Glutamatergic neuron (in vitro differentiated cells): ENCODE measurements around the gene ABCG8. TPM values are rescaled to one million over a fixed set of nuclear protein-coding genes. Genes with fewer than 3 reads are reported as not detected.

Experiments
- DNase-seq: peaks from one replicate; pipeline ENCODE4 v3.0.0; 2022
- H3K27ac Mint-ChIP-seq: one replicate; pipeline ENCODE4 v1.8.0; 2020; ENCODE audit warnings: mild to moderate bottlenecking, mixed read lengths, inconsistent platforms; ENCODE audit not compliant: unreplicated experiment
- H3K27me3 Mint-ChIP-seq: one replicate; pipeline ENCODE4 v1.8.0; 2020; ENCODE audit warnings: mild to moderate bottlenecking, moderate library complexity, mixed read lengths, inconsistent platforms; ENCODE audit not compliant: unreplicated experiment
- H3K36me3 Mint-ChIP-seq: one replicate; pipeline ENCODE4 v1.8.0; 2020; ENCODE audit warnings: mild to moderate bottlenecking, mixed read lengths, inconsistent platforms; ENCODE audit not compliant: unreplicated experiment
- H3K4me1 Mint-ChIP-seq: one replicate; pipeline ENCODE4 v1.8.0; 2020; ENCODE audit warnings: mild to moderate bottlenecking, low read depth, mixed read lengths, inconsistent platforms; ENCODE audit not compliant: unreplicated experiment
- H3K4me3 Mint-ChIP-seq: one replicate; pipeline ENCODE4 v1.8.0; 2020; ENCODE audit warnings: mild to moderate bottlenecking, mixed read lengths, inconsistent platforms; ENCODE audit not compliant: unreplicated experiment
- H3K9me3 Mint-ChIP-seq: one replicate; pipeline ENCODE4 v1.8.0; 2020; ENCODE audit warnings: mild to moderate bottlenecking, moderate library complexity, mixed read lengths, inconsistent platforms; ENCODE audit not compliant: unreplicated experiment
- CTCF ChIP-seq: fragments of 200-600 bp; sonication (generic); IDR thresholded peaks from one replicate; pipeline ENCODE4 v1.5.0; 2021; ENCODE audit not compliant: partially characterized antibody, unreplicated experiment
- long read RNA-seq: library from polyadenylated mRNA; unstranded; transcript quantifications from one replicate; pipeline ENCODE4 v2.0.0, GENCODE V29; 2020; ENCODE audit not compliant: unreplicated experiment
- total RNA-seq: library from RNA; stranded (reverse); fragmentation: NEBNext Ultra II Directional; extraction: Animal tissue kit (Norgen Biotek cat#: 25700); gene quantifications from one replicate; pipeline ENCODE4 v1.2.1, GENCODE V29; 2021; ENCODE audit not compliant: unreplicated experiment

ABCG8 gene
- total RNA-seq: not detected
- long read RNA-seq: 0 reads

GRCh38 chr2:43838560-43839267 lies at the start of gene ABCG8, which contains the start of gene ABCG5:
Gene ABCG8, plus strand, starts transcription at chr2:43838971. Its CDS starts 83 bp downstream, at chr2:43839054.
Gene ABCG5, minus strand, starts transcription at chr2:43838839. Its CDS starts 160 bp downstream, at chr2:43838679.
- H3K4me1 Mint-ChIP-seq: no peaks in the 10 kb centered on the region
- no peak within 1 kb of the TSS for H3K27ac Mint-ChIP-seq
- H3K36me3 Mint-ChIP-seq: no peaks in the 10 kb centered on the region
- no peak for TF ChIP-seq CTCF
- H3K9me3 Mint-ChIP-seq: no peaks in the 10 kb centered on the region
- H3K4me3 Mint-ChIP-seq: no peak within 1 kb of the TSS
- no peaks in the 10 kb centered on the region for H3K27me3 Mint-ChIP-seq
- DNase-seq: no peak

DNA sequence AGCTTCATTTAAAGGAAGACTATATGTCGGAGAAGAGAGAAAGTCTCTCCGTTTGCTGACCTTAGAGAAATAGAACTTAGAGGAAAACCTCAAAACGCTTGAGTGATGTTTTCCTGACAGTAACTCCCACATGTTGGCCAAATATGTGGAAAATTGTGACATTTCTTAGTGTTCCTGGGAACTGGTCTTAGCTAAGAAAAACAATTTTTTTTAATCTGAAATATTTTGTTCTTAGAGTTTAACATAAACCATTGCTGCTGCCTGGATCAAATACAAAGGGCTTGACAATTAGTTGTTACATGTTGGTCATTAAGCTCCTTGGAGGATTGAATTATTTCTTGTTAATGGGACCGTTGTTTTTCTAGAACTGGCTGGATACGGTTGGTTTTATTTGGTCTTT lies 48.6 kb upstream of the ABCG8 start:
- Mint-ChIP-seq H3K4me1 (no peaks in the 10 kb centered on the region), H3K36me3 (no peaks in the 10 kb centered on the region), H3K9me3 (no peaks in the 10 kb centered on the region), H3K4me3 (no peak overlapping the region), H3K27ac (no peak overlapping the region), H3K27me3 (peaks cover 2% of the 10 kb centered on the region)
- DNase-seq: no peak
- no peak for TF ChIP-seq CTCF

- H3K36me3 Mint-ChIP-seq: no peaks in the 10 kb centered on the region
- no peak for TF ChIP-seq CTCF
- H3K4me1 Mint-ChIP-seq: no peaks in the 10 kb centered on the region
- DNase-seq: no peak
- peaks cover 2% of the 10 kb centered on the region for H3K27me3 Mint-ChIP-seq
- no peak overlapping the region for H3K4me3 Mint-ChIP-seq
- no peaks in the 10 kb centered on the region for H3K9me3 Mint-ChIP-seq
- H3K27ac Mint-ChIP-seq: no peak overlapping the region
These were observed 47.6 kb upstream of the ABCG8 start for GRCh38 chr2:43791035-43791765.

DNA sequence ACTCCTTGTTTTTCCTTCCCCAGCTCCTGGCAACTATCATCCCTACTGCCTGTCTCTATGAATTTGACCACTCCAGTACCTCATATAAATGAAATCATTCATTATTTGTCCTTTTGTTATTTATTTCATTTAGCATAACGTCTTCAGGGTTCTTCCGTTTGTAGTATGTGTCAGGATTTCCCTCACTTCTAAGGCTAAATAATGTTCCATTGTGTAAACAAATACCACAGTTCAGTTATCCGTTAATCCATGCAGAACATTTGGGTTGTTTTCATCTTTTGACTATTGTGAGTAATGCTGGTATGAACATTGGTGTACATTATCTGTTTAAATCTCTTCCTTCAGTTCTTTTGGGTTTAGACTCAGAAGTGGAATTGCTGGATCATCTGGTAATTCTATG lies 46.1 kb upstream of the ABCG8 start:
- H3K27ac Mint-ChIP-seq: no peak overlapping the region
- no peaks in the 10 kb centered on the region for H3K36me3 Mint-ChIP-seq
- DNase-seq: no peak
- no peak overlapping the region for H3K4me3 Mint-ChIP-seq
- peaks cover 2% of the 10 kb centered on the region for H3K27me3 Mint-ChIP-seq
- TF ChIP-seq CTCF: no peak
- no peaks in the 10 kb centered on the region for H3K9me3 Mint-ChIP-seq
- H3K4me1 Mint-ChIP-seq: no peaks in the 10 kb centered on the region

DNA sequence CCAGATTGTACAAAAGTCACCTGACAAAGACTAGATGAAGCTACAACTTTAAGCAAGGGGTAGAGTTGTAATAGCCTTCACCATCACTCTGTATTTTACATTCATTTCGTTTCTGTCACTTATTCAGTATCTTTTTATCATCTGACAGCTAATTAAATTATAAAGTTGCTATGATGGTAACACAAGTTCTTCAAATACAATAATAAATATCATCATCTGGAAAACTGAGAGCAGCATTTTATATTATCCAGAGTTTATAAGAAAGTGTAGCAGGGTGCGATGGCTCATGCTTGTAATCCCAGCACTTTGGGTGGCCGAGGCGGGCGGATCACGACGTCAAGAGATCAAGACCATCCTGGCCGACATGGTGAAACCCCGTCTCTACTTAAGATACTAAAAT lies 43.8 kb upstream of the ABCG8 start:
- no peak overlapping the region for H3K4me3 Mint-ChIP-seq
- H3K27ac Mint-ChIP-seq: no peak overlapping the region
- no peak for TF ChIP-seq CTCF
- DNase-seq: no peak
- H3K4me1 Mint-ChIP-seq: no peaks in the 10 kb centered on the region
- H3K36me3 Mint-ChIP-seq: no peaks in the 10 kb centered on the region
- no peaks in the 10 kb centered on the region for H3K9me3 Mint-ChIP-seq
- H3K27me3 Mint-ChIP-seq: peaks cover 2% of the 10 kb centered on the region
